Hepatic stellate cell (primary cell): ENCODE results near the gene C16orf92.
"Not testable (repeated sequence)": the region's sequence is repeated elsewhere in the genome, so short reads cannot be mapped to it uniquely, and the experiment has no call there.

ENCODE experiments used
- DNase-seq: peaks from one replicate; pipeline ENCODE4 v3.0.0; 2011; ENCODE audit warnings: low spot score

The C16orf92 gene

GRCh38 chr16:30027588-30028437, 4.8 kb downstream of the C16orf92 start:
- DNase-seq: no peak

- no peak for DNase-seq
Measured at GRCh38 chr16:30028438-30029076, 5.6 kb downstream of the C16orf92 start.

- DNase-seq: no peak
Measured at GRCh38 chr16:30030011-30030685, 7.2 kb downstream of the C16orf92 start.

- no peak for DNase-seq
Measured at GRCh38 chr16:30030841-30031413, 7.9 kb downstream of the C16orf92 start, which contains the start of gene TLCD3B. TLCD3B (minus strand) TSS chr16:30031271; CDS start chr16:30030527, 744 bp downstream.

- no peak for DNase-seq
Measured at GRCh38 chr16:30031477-30031918, 8.5 kb downstream of the C16orf92 start.

- peak; percentile 74 for DNase-seq
Measured at GRCh38 chr16:30032083-30032819, 9.3 kb downstream of the C16orf92 start.

- no peak for DNase-seq
Measured at GRCh38 chr16:30033270-30033669, 10.3 kb downstream of the C16orf92 start.

- DNase-seq: no peak
Measured at GRCh38 chr16:30040221-30040620, 17.2 kb downstream of the C16orf92 start.

GRCh38 chr16:30040690-30041089, 17.7 kb downstream of the C16orf92 start:
- not testable (repeated sequence) for DNase-seq

GRCh38 chr16:30041841-30042240, 18.8 kb downstream of the C16orf92 start:
- no peak for DNase-seq

- DNase-seq: no peak
Measured at GRCh38 chr16:30046178-30046577, 23.2 kb downstream of the C16orf92 start.

- DNase-seq: no peak
Measured at GRCh38 chr16:30046588-30046987, 23.6 kb downstream of the C16orf92 start.

- no peak for DNase-seq
Measured at GRCh38 chr16:30049871-30050270, 26.9 kb downstream of the C16orf92 start.

- peak; percentile 80 for DNase-seq
Measured at GRCh38 chr16:30051518-30051917, 28.5 kb downstream of the C16orf92 start.

- peak; percentile 97 for DNase-seq
Measured at GRCh38 chr16:30052671-30053372, 29.8 kb downstream of the C16orf92 start.

- peak; percentile 86 for DNase-seq
Measured at GRCh38 chr16:30053376-30054015, 30.5 kb downstream of the C16orf92 start.

GRCh38 chr16:30054451-30054850, 31.5 kb downstream of the C16orf92 start:
- DNase-seq: no peak

- DNase-seq: no peak
Measured at GRCh38 chr16:30054959-30055553, 32.1 kb downstream of the C16orf92 start.

- DNase-seq: no peak
Measured at GRCh38 chr16:30060346-30060745, 37.3 kb downstream of the C16orf92 start.
